ENCODE measurements around the gene IL12RB2. TPM values are rescaled to one million over a fixed set of nuclear protein-coding genes. Genes with fewer than 3 reads are reported as not detected.
A peak's percentile ranks its signal among the peaks of the same experiment; 100 is the strongest.

The IL12RB2 gene
- total RNA-seq, 4 donors from 2014 or later, result 1.3 to 7.6 (median 3.5) TPM

DNA sequence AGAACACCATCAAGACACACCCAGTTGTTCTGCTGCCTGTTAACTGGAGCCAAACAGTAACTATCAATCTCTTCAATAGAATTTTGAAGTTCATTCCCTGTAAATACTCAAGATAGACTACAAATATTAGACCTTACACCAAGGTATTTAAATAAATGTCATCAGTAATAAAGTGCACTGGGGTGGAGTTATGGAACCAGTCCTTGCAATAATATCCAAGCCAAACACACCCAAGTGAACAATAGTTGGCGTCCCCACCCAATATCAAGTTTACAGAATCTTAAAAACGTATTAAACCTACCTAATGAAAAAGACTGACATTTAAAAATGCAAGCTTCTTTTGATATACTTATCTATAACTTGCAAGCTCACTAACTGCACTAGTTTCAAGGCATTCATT, 119.8 kb downstream of the IL12RB2 start:
- TF ChIP-seq POLR2A (IDR thresholded peaks at IDR 0.05), result no peak
- TF ChIP-seq, protein P1, sequence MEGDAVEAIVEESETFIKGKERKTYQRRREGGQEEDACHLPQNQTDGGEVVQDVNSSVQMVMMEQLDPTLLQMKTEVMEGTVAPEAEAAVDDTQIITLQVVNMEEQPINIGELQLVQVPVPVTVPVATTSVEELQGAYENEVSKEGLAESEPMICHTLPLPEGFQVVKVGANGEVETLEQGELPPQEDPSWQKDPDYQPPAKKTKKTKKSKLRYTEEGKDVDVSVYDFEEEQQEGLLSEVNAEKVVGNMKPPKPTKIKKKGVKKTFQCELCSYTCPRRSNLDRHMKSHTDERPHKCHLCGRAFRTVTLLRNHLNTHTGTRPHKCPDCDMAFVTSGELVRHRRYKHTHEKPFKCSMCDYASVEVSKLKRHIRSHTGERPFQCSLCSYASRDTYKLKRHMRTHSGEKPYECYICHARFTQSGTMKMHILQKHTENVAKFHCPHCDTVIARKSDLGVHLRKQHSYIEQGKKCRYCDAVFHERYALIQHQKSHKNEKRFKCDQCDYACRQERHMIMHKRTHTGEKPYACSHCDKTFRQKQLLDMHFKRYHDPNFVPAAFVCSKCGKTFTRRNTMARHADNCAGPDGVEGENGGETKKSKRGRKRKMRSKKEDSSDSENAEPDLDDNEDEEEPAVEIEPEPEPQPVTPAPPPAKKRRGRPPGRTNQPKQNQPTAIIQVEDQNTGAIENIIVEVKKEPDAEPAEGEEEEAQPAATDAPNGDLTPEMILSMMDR (IDR thresholded peaks at IDR 0.05), result no peak
- Histone ChIP-seq H3K36me3 (peaks cover 4 to 39% (median 26%) of the 10 kb centered on the region in 3 donors), H3K27ac (peak overlapping the region in 2 of 4 donors; percentile 97 to 99), H3K4me3 (peak overlapping the region; percentile 73 to 94 (median 84)), H3K4me1 (peaks cover 6 to 63% (median 27%) of the 10 kb centered on the region in 3 donors), H3K27me3 (no peaks in the 10 kb centered on the region), H3K9me3 (no peaks in the 10 kb centered on the region)
- intact Hi-C loops (cut with DNase I), result no loop called here
- 3 to 4% methylated on average over 2 of the region's 2 CpGs for WGBS, 2 donors
- DNase-seq, result no peak

DNA sequence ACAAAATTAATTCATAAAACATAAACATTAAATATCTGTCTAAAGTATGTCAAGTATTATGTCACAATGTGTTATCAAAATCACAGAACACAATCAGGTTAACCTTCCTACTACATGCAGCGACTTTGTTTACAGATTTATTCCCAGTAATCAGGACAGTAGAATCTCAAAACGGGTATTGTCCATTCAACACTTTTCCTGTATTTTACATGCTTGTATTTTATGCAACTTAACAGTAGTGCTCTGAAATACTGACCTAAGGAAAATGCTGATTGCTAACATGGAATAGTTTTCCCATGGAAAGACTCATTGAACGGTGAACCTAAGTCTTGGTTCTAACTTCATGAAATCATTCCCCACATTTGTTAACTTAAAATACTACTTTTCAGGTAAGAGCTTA, 120.3 kb downstream of the IL12RB2 start:
- peaks cover 6 to 63% (median 27%) of the 10 kb centered on the region in 3 donors for H3K4me1 ChIP-seq
- H3K4me3 ChIP-seq, result peak overlapping the region; percentile 73 to 94 (median 84)
- intact Hi-C loops (cut with DNase I), result no loop called here
- H3K36me3 ChIP-seq, result peaks cover 4 to 34% (median 23%) of the 10 kb centered on the region in 3 donors
- TF ChIP-seq POLR2A (IDR thresholded peaks at IDR 0.05), result no peak
- TF ChIP-seq, protein P1 (IDR thresholded peaks at IDR 0.05), result no peak
- 0 to 4% methylated on average over 3 of the region's 3 CpGs for WGBS, 2 donors
- no peaks in the 10 kb centered on the region for H3K27me3 ChIP-seq
- DNase-seq, result no peak
- H3K9me3 ChIP-seq, result no peaks in the 10 kb centered on the region
- H3K27ac ChIP-seq, result peak overlapping the region in 3 of 4 donors; percentile 94 to 99 (median 97)

DNA sequence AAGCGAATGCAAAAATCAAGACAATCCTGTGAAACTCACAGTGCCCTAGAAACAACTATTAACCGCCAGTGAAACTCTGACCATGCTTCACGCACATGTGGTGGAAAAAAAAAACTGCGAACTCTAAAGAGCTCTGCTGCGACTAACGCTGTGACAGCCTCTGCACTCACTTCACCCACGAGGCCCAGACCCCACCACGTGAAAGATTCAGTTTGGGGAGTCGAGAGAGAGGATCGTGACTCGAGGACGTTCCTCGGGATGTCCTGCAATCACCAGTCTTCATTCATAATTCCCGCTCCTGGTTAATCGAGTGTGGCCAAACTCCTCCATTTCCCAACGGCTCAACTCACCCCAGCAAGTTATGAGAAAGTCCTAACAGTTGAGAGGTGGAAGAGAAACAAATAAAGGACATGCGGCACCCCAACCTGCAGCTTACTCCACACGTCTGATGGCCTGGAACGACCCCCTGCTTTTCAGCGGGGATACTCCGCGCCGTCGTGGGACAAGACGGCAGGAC, 121.4 kb downstream of the IL12RB2 start:
- H3K4me3 ChIP-seq, result peak overlapping the region; percentile 73 to 94 (median 84)
- intact Hi-C loops (cut with DNase I), result no loop called here
- peaks cover 0 to 23% (median 18%) of the 10 kb centered on the region in 3 donors for H3K36me3 ChIP-seq
- H3K9me3 ChIP-seq, result no peaks in the 10 kb centered on the region
- WGBS, 2 donors, result 1% methylated on average over 16 to 25 of the region's 25 CpGs
- H3K27ac ChIP-seq, result peak overlapping the region; percentile 94 to 99 (median 96)
- no peaks in the 10 kb centered on the region for H3K27me3 ChIP-seq
- H3K4me1 ChIP-seq, result peaks cover 6 to 70% (median 35%) of the 10 kb centered on the region in 3 donors
- no peak for TF ChIP-seq POLR2A (IDR thresholded peaks at IDR 0.05)
- TF ChIP-seq, protein P1 (IDR thresholded peaks at IDR 0.05), result no peak
- DNase-seq, result no peak

DNA sequence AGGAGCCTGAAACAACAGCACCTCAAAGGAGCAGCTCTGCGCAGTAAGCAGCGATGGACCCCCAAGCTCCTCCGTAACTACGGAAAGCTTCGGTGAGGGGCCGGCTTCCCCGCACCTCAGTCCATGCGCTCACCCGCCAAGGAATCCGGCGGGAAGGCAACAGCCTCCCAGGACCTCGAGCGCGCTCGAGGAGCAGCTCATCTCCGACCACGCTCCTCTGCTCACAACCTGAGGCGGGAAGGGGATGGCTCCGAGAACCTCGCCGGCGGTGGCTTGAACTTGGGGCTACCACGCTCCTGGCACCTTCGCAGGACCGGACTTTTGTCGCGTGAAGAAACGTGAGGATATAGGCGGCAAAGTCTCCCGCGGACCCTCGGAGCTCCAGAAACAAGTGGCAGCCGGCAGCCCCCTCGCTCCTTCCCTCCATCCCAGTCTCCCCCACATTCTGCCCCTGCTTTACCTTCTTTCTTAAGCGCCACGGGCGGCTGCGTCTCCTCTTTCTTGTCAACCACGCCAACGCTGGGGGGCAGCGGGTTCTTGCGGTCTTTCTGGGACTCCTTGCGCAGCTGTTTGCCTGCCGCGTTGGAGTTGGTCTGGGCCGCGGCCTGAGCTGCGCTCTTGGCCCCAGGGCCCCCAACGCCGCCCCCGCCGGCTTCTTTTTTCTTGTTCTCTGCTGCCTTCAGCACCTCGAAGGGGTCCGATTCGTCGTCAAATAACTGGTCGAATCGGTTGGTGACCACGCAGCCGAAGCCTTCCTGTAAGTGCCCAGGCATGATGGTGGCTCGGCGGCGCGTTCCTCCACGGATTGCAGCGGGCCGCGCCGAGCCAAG, 122.1 kb downstream of the IL12RB2 start:
- Histone ChIP-seq H3K27me3 (no peaks in the 10 kb centered on the region), H3K36me3 (peaks cover 0 to 16% (median 11%) of the 10 kb centered on the region in 3 donors), H3K27ac (peak overlapping the region; percentile 94 to 99 (median 96)), H3K4me1 (peaks cover 6 to 69% (median 36%) of the 10 kb centered on the region in 3 donors), H3K9me3 (no peaks in the 10 kb centered on the region), H3K4me3 (peak overlapping the region; percentile 73 to 94 (median 84))
- no peak for DNase-seq
- 1% methylated on average over 16 to 45 of the region's 69 CpGs for WGBS, 2 donors
- intact Hi-C loops (cut with DNase I), result loop anchor here (10.0 kb wide), 1 partner anchor 65 kb away; no protein-coding TSS in a partner anchor
- TF ChIP-seq, protein P1 (IDR thresholded peaks at IDR 0.05), result no peak
- no peak for TF ChIP-seq POLR2A (IDR thresholded peaks at IDR 0.05)
